ENCODE measurements around the gene TMEM263. TPM values are rescaled to one million over a fixed set of nuclear protein-coding genes. Genes with fewer than 3 reads are reported as not detected.
"Not testable (repeated sequence)": the region's sequence is repeated elsewhere in the genome, so short reads cannot be mapped to it uniquely, and the experiment has no call there.

TMEM263 gene
- total RNA-seq, 1 experiment from 2014 or later: 35.0 TPM

- H3K4me1 ChIP-seq (ENCODE audit: control insufficient read depth, insufficient read depth, low read length): no peaks in the 10 kb centered on the region
- no peak overlapping the region for H3K27ac ChIP-seq (ENCODE audit: low read length)
- no TSS peak for BruUV-seq (replicated peaks)
- no peaks in the 10 kb centered on the region for H3K9me3 ChIP-seq (ENCODE audit: control insufficient read depth, insufficient read depth, low read depth, low read length)
- ATAC-seq (peak; percentile 71; the same call in 1 of the 2 replicates), DNase-seq (ENCODE audit: low read depth, low spot score) (peak; percentile 17)
- no peaks in the 10 kb centered on the region; the same call in 1 of the 2 replicates for H3K27me3 ChIP-seq (ENCODE audit: control insufficient read depth, insufficient read depth, low read length)
- H3K4me3 ChIP-seq (ENCODE audit: low read depth in 2 of 2, low read length in 2 of 2): no peak overlapping the region
- intact Hi-C loops (cut with micrococcal nuclease; ENCODE audit: unreplicated experiment) (loop anchor here (10.0 kb wide), 1 partner anchor 564 kb away; the partner anchor contains the start of gene POLR3B), in situ Hi-C loops (cut with HindIII; ENCODE audit: low pct_unique_long_range_greater_than_20kb, low sequenced_read_pairs) (no loop called here)
- POLR2A ChIA-PET: no interaction called here
- H3K36me3 ChIP-seq (ENCODE audit: control insufficient read depth, insufficient read depth, low read length): no peaks in the 10 kb centered on the region
- CTCF ChIA-PET: interaction anchor here (0.6 to 1.0 kb wide), 4 partner anchors 43 to 562 kb away, joined by 3 to 5 read pairs (median 4); partner anchors contain the start of gene POLR3B
- TF ChIP-seq REST (IDR thresholded peaks at IDR 0.05; ENCODE audit: insufficient read depth in 1 of 2, low read depth in 2 of 2, low read length in 1 of 2) (no peak), CTCF (IDR thresholded peaks at IDR 0.05) (peak; percentile 85)
Observed at GRCh38 chr12:106918746-106919145, 37.0 kb upstream of the TMEM263 start.

- intact Hi-C loops (cut with micrococcal nuclease; ENCODE audit: unreplicated experiment): loop anchor here (1.0 to 10.0 kb wide), 2 partner anchors 534 to 565 kb away; partner anchors contain the start of gene POLR3B
- DNase-seq (ENCODE audit: low read depth, low spot score) (no peak), ATAC-seq (no peak)
- Histone ChIP-seq H3K9me3 (ENCODE audit: control insufficient read depth, insufficient read depth, low read depth, low read length) (no peaks in the 10 kb centered on the region), H3K4me1 (ENCODE audit: control insufficient read depth, insufficient read depth, low read length) (no peaks in the 10 kb centered on the region), H3K4me3 (ENCODE audit: low read depth in 2 of 2, low read length in 2 of 2) (no peak overlapping the region), H3K36me3 (ENCODE audit: control insufficient read depth, insufficient read depth, low read length) (no peaks in the 10 kb centered on the region), H3K27ac (ENCODE audit: low read length) (no peak overlapping the region), H3K27me3 (ENCODE audit: control insufficient read depth, insufficient read depth, low read length) (no peaks in the 10 kb centered on the region; the same call in 1 of the 2 replicates)
- in situ Hi-C loops (cut with HindIII; ENCODE audit: low pct_unique_long_range_greater_than_20kb, low sequenced_read_pairs): no loop called here
- BruUV-seq (replicated peaks): no TSS peak
- no peak for TF ChIP-seq TCF7L2 (IDR thresholded peaks at IDR 0.05; ENCODE audit: low read depth, low read length)
- peak; percentile 77; the same call in 1 of the 2 replicates for TF ChIP-seq CTCF (IDR thresholded peaks at IDR 0.05)
- POLR2A ChIA-PET: no interaction called here
- CTCF ChIA-PET: interaction anchor here (0.6 to 1.0 kb wide), 3 partner anchors 540 to 563 kb away, joined by 3 to 9 read pairs (median 4); partner anchors contain the start of gene POLR3B
Observed at GRCh38 chr12:106919910-106920544, 35.7 kb upstream of the TMEM263 start.

GRCh38 chr12:106921976-106922375 is 33.7 kb upstream of the TMEM263 start:
- BruUV-seq (replicated peaks); intact Hi-C loops (cut with micrococcal nuclease; ENCODE audit: unreplicated experiment); POLR2A ChIA-PET; ATAC-seq; H3K27me3 ChIP-seq (ENCODE audit: control insufficient read depth, insufficient read depth, low read length); H3K4me3 ChIP-seq (ENCODE audit: low read depth in 2 of 2, low read length in 2 of 2); H3K9me3 ChIP-seq (ENCODE audit: control insufficient read depth, insufficient read depth, low read depth, low read length); CTCF ChIA-PET; H3K36me3 ChIP-seq (ENCODE audit: control insufficient read depth, insufficient read depth, low read length); H3K27ac ChIP-seq (ENCODE audit: low read length); in situ Hi-C loops (cut with HindIII; ENCODE audit: low pct_unique_long_range_greater_than_20kb, low sequenced_read_pairs); H3K4me1 ChIP-seq (ENCODE audit: control insufficient read depth, insufficient read depth, low read length); DNase-seq (ENCODE audit: low read depth, low spot score): not testable (repeated sequence)

- H3K4me3 ChIP-seq (ENCODE audit: low read depth in 2 of 2, low read length in 2 of 2); H3K27me3 ChIP-seq (ENCODE audit: control insufficient read depth, insufficient read depth, low read length); H3K4me1 ChIP-seq (ENCODE audit: control insufficient read depth, insufficient read depth, low read length); ATAC-seq; BruUV-seq (replicated peaks); intact Hi-C loops (cut with micrococcal nuclease; ENCODE audit: unreplicated experiment); POLR2A ChIA-PET; in situ Hi-C loops (cut with HindIII; ENCODE audit: low pct_unique_long_range_greater_than_20kb, low sequenced_read_pairs); H3K9me3 ChIP-seq (ENCODE audit: control insufficient read depth, insufficient read depth, low read depth, low read length); DNase-seq (ENCODE audit: low read depth, low spot score); H3K36me3 ChIP-seq (ENCODE audit: control insufficient read depth, insufficient read depth, low read length); H3K27ac ChIP-seq (ENCODE audit: low read length): not testable (repeated sequence)
- CTCF ChIA-PET: interaction anchor here (0.6 kb wide), 1 partner anchor 111 kb away, joined by 3 read pairs; no protein-coding TSS in a partner anchor
Observed at GRCh38 chr12:106923594-106923993, 32.1 kb upstream of the TMEM263 start.
